Right renal pelvis (tissue), 4 donors: ENCODE data around the gene BPNT1. TPM values are rescaled to one million over a fixed set of nuclear protein-coding genes. Genes with fewer than 3 reads are reported as not detected.
A peak's percentile ranks its signal among the peaks of the same experiment; 100 is the strongest.
"Not testable (repeated sequence)": the region's sequence is repeated elsewhere in the genome, so short reads cannot be mapped to it uniquely, and the experiment has no call there.

Experiments
- DNase-seq, 4 donors: peaks; one replicate each; pipeline ENCODE4 v3.0.0-alpha.2; 2013; ENCODE audit warnings: low read depth in 4 of 4, low spot score in 3 of 4, missing footprints in 1 of 4
- polyA plus RNA-seq, 4 donors: library from polyadenylated mRNA; unstranded; fragments of 120-200 nt; gene quantifications; one replicate each; pipeline ENCODE4 v1.2.1, GENCODE V29; 2013; ENCODE audit not compliant: insufficient read length in 4 of 4

Gene BPNT1
- 10 to 100 TPM; 48.6 to 56.0 (median 51.7) TPM for polyA plus RNA-seq

- DNase-seq = peak; percentile 96 to 97 (median 97)
Observed at GRCh38 chr1:220089650-220090556, at the start of gene BPNT1. TSS of gene BPNT1 (minus strand) at chr1:220089788. CDS start at chr1:220079846, 9,942 bp downstream.

GRCh38 chr1:220137019-220137786 lies 47.6 kb upstream of the BPNT1 start:
- DNase-seq = no peak

- DNase-seq = no peak
Observed at GRCh38 chr1:220135755-220136154, 46.2 kb upstream of the BPNT1 start.

GRCh38 chr1:220129479-220130210 lies 40.1 kb upstream of the BPNT1 start:
- no peak for DNase-seq

- no peak for DNase-seq
Observed at GRCh38 chr1:220127076-220127475, 37.5 kb upstream of the BPNT1 start.

GRCh38 chr1:220124542-220124941 lies 35.0 kb upstream of the BPNT1 start:
- DNase-seq = no peak

- DNase-seq = no peak
Observed at GRCh38 chr1:220123889-220124288, 34.3 kb upstream of the BPNT1 start.

GRCh38 chr1:220123066-220123465 lies 33.5 kb upstream of the BPNT1 start:
- no peak for DNase-seq

GRCh38 chr1:220121791-220122530 lies 32.4 kb upstream of the BPNT1 start:
- no peak for DNase-seq

- DNase-seq = no peak
Observed at GRCh38 chr1:220119043-220119512, 29.5 kb upstream of the BPNT1 start.

GRCh38 chr1:220113136-220113695 lies 23.6 kb upstream of the BPNT1 start:
- no peak for DNase-seq

- DNase-seq = not testable (repeated sequence)
Observed at GRCh38 chr1:220112600-220112999, 23.0 kb upstream of the BPNT1 start.

GRCh38 chr1:220110473-220110872 lies 20.9 kb upstream of the BPNT1 start:
- not testable (repeated sequence) for DNase-seq

- no peak for DNase-seq
Observed at GRCh38 chr1:220099826-220100225, 10.2 kb upstream of the BPNT1 start.

- peak; percentile 71 to 74 (median 72) for DNase-seq
Observed at GRCh38 chr1:220094016-220094911, 4.7 kb upstream of the BPNT1 start, which contains the start of gene IARS2. TSS of gene IARS2 (plus strand) at chr1:220094132. CDS start at chr1:220094217, 85 bp downstream.

- peak in 1 of 4 donors; percentile 2 for DNase-seq
Observed at GRCh38 chr1:220093361-220094015, 3.9 kb upstream of the BPNT1 start.

GRCh38 chr1:220092694-220093093 lies 3.1 kb upstream of the BPNT1 start:
- no peak for DNase-seq

- not testable (repeated sequence) for DNase-seq
Observed at GRCh38 chr1:220086261-220086686, 3.3 kb downstream of the BPNT1 start.
